Tibial nerve (tissue), 4 donors: ENCODE measurements around the gene RANBP9. TPM values are rescaled to one million over a fixed set of nuclear protein-coding genes. Genes with fewer than 3 reads are reported as not detected.

Experiments used
- DNase-seq, 2 donors: peaks; one replicate each; pipeline ENCODE4 v3.0.0-alpha.2; 2019; ENCODE audit warnings: low spot score in 2 of 2
- H3K27ac ChIP-seq, 4 donors: fragments of 200-600 bp; sonication (generic) in 3 of 4; one replicate each; pipeline ENCODE4 v1.5.1; 2017 to 2019; ENCODE audit warnings: mild to moderate bottlenecking in 1 of 4
- H3K27me3 ChIP-seq, 2 donors: fragments of 200-600 bp; sonication (generic) in 1 of 2; one replicate each; pipeline versions ENCODE4 v1.5.1 to v1.6.0; 2017 to 2019
- H3K36me3 ChIP-seq, 3 donors: fragments of 200-600 bp; sonication (generic); one replicate each; pipeline ENCODE4 v1.5.1; 2018 to 2019
- H3K4me1 ChIP-seq, 4 donors: fragments of 200-600 bp; sonication (generic) in 3 of 4; one replicate each; pipeline ENCODE4 v1.5.1; 2017 to 2019
- H3K4me3 ChIP-seq, 4 donors: fragments of 200-600 bp; sonication (generic) in 3 of 4; one replicate each; pipeline ENCODE4 v1.5.1; 2017 to 2019; ENCODE audit warnings: mild to moderate bottlenecking in 1 of 4, moderate library complexity in 1 of 4
- H3K9me3 ChIP-seq, 4 donors: fragments of 200-600 bp; sonication (generic) in 3 of 4; one replicate each; pipeline ENCODE4 v1.5.1; 2017 to 2019
- CTCF ChIP-seq, 5 experiments: fragments of 200-600 bp in 3 of 5; fragments of 450-650 bp in 2 of 5; sonication (generic) in 3 of 5; IDR thresholded peaks; one replicate each; pipeline ENCODE4 v1.5.1; 2016 to 2019; ENCODE audit warnings: antibody characterized with exemption in 5 of 5, mild to moderate bottlenecking in 3 of 5, moderate library complexity in 2 of 5
- EP300 ChIP-seq, 2 donors: sonication (generic); formaldehyde crosslinking; IDR thresholded peaks; one replicate each; pipeline ENCODE4 v1.6.1; 2017; ENCODE audit warnings: antibody characterized with exemption in 2 of 2, mild to moderate bottlenecking in 1 of 2
- POLR2A ChIP-seq, 2 donors: fragments of 450-650 bp; IDR thresholded peaks; one replicate each; pipeline ENCODE4 v1.6.1; 2017; ENCODE audit warnings: antibody characterized with exemption in 2 of 2, mild to moderate bottlenecking in 2 of 2, moderate library complexity in 2 of 2
- WGBS, 2 donors: methylation state at CpG; one replicate each; pipeline ENCODE4 v1.1.5; 2018; 5-methylcytosine and 5-hydroxymethylcytosine counted together
- total RNA-seq, 4 donors: library from RNA; depleted of rRNA; stranded (reverse); fragments of >200 nt; gene quantifications; one replicate each; pipeline ENCODE4 v1.1.0, GENCODE V29; 2016

RANBP9 gene
- total RNA-seq, 4 donors from 2014 or later: 28.5 to 38.4 (median 37.7) TPM

- Histone ChIP-seq H3K4me1 (no peaks in the 10 kb centered on the region), H3K4me3 (no peak overlapping the region), H3K9me3 (peaks cover 0 to 31% (median 6%) of the 10 kb centered on the region in 4 donors), H3K27me3 (no peaks in the 10 kb centered on the region), H3K36me3 (peaks cover 0 to 24% (median 0%) of the 10 kb centered on the region in 3 donors), H3K27ac (no peak overlapping the region)
- 93 to 95% methylated on average over 6 of the region's 6 CpGs for WGBS, 2 donors
- no peak for TF ChIP-seq CTCF (IDR thresholded peaks at IDR 0.05)
- no peak for TF ChIP-seq EP300 (IDR thresholded peaks at IDR 0.05)
- TF ChIP-seq POLR2A (IDR thresholded peaks at IDR 0.05): no peak
- no peak for DNase-seq
These were observed 31.1 kb downstream of the RANBP9 start for GRCh38 chr6:13680448-13680968.

- 97 to 98% methylated on average over 2 of the region's 2 CpGs for WGBS, 2 donors
- DNase-seq: no peak
- Histone ChIP-seq H3K4me3 (no peak overlapping the region), H3K27ac (no peak overlapping the region), H3K36me3 (peaks cover 0 to 24% (median 0%) of the 10 kb centered on the region in 3 donors), H3K27me3 (no peaks in the 10 kb centered on the region), H3K9me3 (peaks cover 0 to 31% (median 6%) of the 10 kb centered on the region in 4 donors), H3K4me1 (no peaks in the 10 kb centered on the region)
- no peak for TF ChIP-seq POLR2A (IDR thresholded peaks at IDR 0.05)
- no peak for TF ChIP-seq EP300 (IDR thresholded peaks at IDR 0.05)
- TF ChIP-seq CTCF (IDR thresholded peaks at IDR 0.05): no peak
These were observed 31.6 kb downstream of the RANBP9 start for GRCh38 chr6:13679996-13680395.

GRCh38 chr6:13678255-13678983 lies 33.2 kb downstream of the RANBP9 start:
- WGBS, 2 donors: 72 to 75% methylated on average over 4 of the region's 4 CpGs

GRCh38 chr6:13677878-13678254 lies 33.8 kb downstream of the RANBP9 start:
- H3K36me3 ChIP-seq: peaks cover 0 to 24% (median 0%) of the 10 kb centered on the region in 3 donors
- no peak overlapping the region for H3K4me3 ChIP-seq
- no peaks in the 10 kb centered on the region for H3K4me1 ChIP-seq
- H3K27me3 ChIP-seq: no peaks in the 10 kb centered on the region
- no peak for DNase-seq
- H3K27ac ChIP-seq: no peak overlapping the region
- 89 to 94% methylated on average over 3 of the region's 3 CpGs for WGBS, 2 donors
- TF ChIP-seq CTCF (IDR thresholded peaks at IDR 0.05) (no peak), POLR2A (IDR thresholded peaks at IDR 0.05) (no peak), EP300 (IDR thresholded peaks at IDR 0.05) (no peak)
- H3K9me3 ChIP-seq: peaks cover 0 to 31% (median 6%) of the 10 kb centered on the region in 4 donors

More at GRCh38 chr6:13678255-13678983, 33.2 kb downstream of the RANBP9 start:
- no peak overlapping the region for H3K27ac ChIP-seq
- H3K4me1 ChIP-seq: no peaks in the 10 kb centered on the region
- DNase-seq: no peak
- H3K27me3 ChIP-seq: no peaks in the 10 kb centered on the region
- H3K4me3 ChIP-seq: no peak overlapping the region
- H3K36me3 ChIP-seq: peaks cover 0 to 24% (median 0%) of the 10 kb centered on the region in 3 donors
- TF ChIP-seq EP300 (IDR thresholded peaks at IDR 0.05) (no peak), CTCF (IDR thresholded peaks at IDR 0.05) (no peak), POLR2A (IDR thresholded peaks at IDR 0.05) (no peak)
- H3K9me3 ChIP-seq: peaks cover 0 to 31% (median 6%) of the 10 kb centered on the region in 4 donors

GRCh38 chr6:13676551-13677156 lies 35.0 kb downstream of the RANBP9 start:
- TF ChIP-seq CTCF (IDR thresholded peaks at IDR 0.05) (no peak), POLR2A (IDR thresholded peaks at IDR 0.05) (no peak), EP300 (IDR thresholded peaks at IDR 0.05) (no peak)
- Histone ChIP-seq H3K4me3 (no peak overlapping the region), H3K9me3 (peaks cover 0 to 31% (median 6%) of the 10 kb centered on the region in 4 donors), H3K36me3 (peaks cover 0 to 24% (median 0%) of the 10 kb centered on the region in 3 donors), H3K27ac (no peak overlapping the region), H3K27me3 (no peaks in the 10 kb centered on the region), H3K4me1 (no peaks in the 10 kb centered on the region)
- 94 to 98% methylated on average over 3 of the region's 3 CpGs for WGBS, 2 donors
- no peak for DNase-seq
